H54 (cell line): Measurements from ENCODE around the gene TGFBRAP1.

Experiments used
- DNase-seq: peaks from one replicate; pipeline ENCODE4 v3.0.0; 2011; ENCODE audit warnings: low spot score, mixed read lengths; ENCODE audit not compliant: insufficient read length
- FAIRE-seq: peaks from 3 replicates; lab custom pipeline; 2011; peaks lifted over from hg19 to GRCh38; lab: Jason Lieb, UNC
- POLR2A ChIP-seq: IDR thresholded peaks from 2 replicates; pipeline ENCODE4 v1.6.1; 2011; ENCODE audit warnings: low read depth, mild to moderate bottlenecking, low read length

The TGFBRAP1 gene

DNA sequence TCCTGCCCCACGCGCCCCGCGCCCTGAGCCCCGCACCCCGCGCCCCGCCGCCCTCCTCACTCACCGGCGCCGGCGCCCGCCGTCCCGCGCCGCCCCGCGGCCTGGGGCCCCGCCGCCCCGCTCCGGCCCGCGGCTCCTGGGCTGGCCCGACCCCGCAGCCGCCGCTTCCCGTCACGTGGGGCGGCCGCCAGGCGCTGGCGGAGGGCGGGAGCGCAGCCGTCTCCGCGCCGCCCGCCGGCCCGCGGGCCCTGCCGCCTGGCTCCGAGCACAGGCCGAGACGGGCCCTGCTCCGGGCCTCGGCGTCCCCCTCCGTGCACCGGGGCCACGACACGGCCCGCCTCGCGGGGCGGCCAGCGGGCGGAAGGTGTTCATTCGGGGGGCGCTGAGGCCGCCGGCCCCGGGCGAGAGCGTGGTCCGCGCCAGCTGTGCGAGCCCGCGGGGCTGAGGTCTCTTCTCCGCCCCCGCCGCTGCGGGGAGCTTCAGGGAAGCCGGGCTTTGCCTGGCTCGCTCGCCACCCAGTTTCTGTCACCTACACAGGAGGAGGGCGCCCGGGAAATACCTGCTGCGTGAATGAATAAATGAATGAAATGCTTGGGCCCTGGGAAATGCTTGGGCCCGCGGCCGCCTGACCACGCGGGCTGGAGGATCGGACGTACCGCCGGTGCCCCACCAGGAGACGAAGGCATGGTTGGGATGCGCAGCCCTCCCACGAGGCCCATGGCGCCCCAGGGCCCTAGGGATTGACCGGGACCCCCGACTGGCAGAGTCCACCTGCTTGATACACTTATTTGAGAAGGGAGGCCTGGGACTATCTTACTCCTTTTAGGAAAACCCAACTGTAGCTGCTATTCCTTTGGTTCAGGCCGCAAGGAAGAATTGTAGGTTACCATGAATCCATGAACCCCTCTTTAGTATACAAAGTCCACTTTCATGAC, at the start of gene TGFBRAP1:
TGFBRAP1 (minus strand) TSS at position 175 of the 935 bp plus-strand sequence. CDS start 21,434 bp downstream, outside the sequence.
- TF ChIP-seq POLR2A = peak; percentile 73
- DNase-seq = peak; percentile 61
- FAIRE-seq = no peak

GRCh38 chr2:105378921-105379383, 49.4 kb upstream of the TGFBRAP1 start:
- FAIRE-seq (no peak), DNase-seq (no peak)
- no peak for TF ChIP-seq POLR2A

- TF ChIP-seq POLR2A = no peak
- FAIRE-seq (no peak), DNase-seq (no peak)
Measured at GRCh38 chr2:105378276-105378840, 48.8 kb upstream of the TGFBRAP1 start.

DNA sequence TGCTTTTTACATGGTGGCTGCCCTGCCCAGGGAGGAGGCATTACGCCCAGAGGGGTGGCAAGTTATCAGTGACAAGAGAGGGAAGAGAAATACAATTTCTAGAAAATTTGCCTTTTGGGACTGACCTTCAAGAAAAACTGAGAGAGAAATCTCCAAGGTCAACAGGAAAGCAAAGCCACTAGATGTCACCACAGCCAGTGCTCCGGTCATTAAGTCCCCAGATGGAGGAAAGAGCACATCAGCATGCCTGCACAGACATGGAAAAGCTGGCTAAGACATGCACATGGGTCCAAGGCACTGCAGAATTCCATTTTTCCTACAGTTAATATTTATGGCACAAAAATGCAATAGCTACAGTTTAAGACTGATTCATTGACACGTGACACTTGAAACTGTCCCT, 48.3 kb upstream of the TGFBRAP1 start:
- FAIRE-seq = no peak
- DNase-seq = no peak

DNA sequence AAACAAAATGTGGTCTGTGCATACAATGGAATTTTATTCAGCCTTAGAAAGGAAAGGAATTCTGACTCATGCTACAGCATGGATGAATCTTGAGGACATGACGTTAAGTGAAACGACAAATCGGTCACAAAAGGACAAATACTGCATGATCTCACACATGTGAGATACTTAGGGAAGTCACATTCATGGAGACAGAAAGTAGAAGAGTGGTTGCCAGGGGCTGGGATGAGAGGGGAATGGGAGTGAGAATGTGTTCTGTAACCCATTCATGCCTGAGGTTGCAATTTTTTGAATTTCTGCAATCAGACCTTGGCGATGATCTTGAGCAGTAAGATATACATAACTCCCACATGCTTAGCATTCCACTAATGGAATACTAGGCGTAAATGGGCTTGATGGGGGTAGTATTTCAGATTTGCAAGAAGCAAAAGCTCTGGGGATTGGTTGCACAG, 47.3 kb upstream of the TGFBRAP1 start:
- no peak for TF ChIP-seq POLR2A
- FAIRE-seq (peak; percentile 60), DNase-seq (no peak)

More for the DNA sequence above, 48.3 kb upstream of the TGFBRAP1 start:
- no peak for TF ChIP-seq POLR2A

GRCh38 chr2:105376010-105376409, 46.5 kb upstream of the TGFBRAP1 start:
- FAIRE-seq (no peak), DNase-seq (no peak)
- TF ChIP-seq POLR2A = no peak

DNA sequence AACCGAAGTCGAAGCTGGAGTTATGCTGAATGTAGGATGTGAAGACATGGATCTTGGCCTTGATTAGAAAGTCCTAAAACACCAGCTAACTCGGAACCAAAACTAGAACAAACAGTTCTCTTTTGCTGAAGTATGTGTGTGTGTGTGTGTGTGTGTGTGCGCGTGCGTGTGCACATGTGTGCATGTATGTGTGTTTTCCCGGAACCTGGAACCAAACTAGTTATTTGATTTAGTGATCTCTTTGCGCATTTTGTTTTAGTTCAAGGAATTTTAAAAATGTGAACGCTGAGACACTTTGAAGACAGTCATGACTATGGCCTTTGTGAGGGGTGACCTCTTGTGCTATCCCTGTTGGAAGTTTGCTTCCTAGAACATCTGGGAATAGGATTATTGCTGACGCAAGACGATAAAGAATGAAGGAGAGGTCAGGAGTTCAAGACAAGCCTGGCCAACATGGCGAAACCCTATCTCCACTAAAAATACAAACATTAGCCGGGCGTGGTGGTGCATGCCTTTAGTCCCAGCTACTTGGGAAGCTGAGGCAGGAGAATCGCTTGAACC, 45.5 kb upstream of the TGFBRAP1 start:
- no peak for TF ChIP-seq POLR2A
- FAIRE-seq = no peak
- no peak for DNase-seq

GRCh38 chr2:105373895-105374401, 44.4 kb upstream of the TGFBRAP1 start:
- FAIRE-seq (no peak), DNase-seq (no peak)
- TF ChIP-seq POLR2A = no peak

DNA sequence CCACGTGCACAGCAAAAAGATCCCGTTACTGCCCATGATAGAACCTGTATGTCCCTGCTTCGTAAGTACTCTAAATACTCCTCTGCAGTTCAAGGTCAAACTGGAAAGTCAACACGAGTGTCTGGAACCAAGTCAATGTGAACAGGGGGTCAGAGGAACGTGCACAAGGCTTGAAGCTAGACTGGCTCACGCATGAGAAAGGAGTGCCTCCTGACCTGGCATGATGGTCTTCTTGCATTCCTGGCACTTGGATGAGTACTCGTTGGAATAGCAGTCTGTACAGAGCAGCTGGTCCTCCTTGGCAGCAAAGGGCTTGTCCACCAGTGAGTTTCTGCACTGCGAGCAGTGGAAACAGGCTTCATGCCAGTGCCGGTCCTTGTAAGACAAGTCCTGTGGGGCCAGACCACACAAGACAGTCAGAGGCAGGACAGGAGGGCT, 43.8 kb upstream of the TGFBRAP1 start:
- no peak for TF ChIP-seq POLR2A
- no peak for FAIRE-seq
- DNase-seq = no peak

DNA sequence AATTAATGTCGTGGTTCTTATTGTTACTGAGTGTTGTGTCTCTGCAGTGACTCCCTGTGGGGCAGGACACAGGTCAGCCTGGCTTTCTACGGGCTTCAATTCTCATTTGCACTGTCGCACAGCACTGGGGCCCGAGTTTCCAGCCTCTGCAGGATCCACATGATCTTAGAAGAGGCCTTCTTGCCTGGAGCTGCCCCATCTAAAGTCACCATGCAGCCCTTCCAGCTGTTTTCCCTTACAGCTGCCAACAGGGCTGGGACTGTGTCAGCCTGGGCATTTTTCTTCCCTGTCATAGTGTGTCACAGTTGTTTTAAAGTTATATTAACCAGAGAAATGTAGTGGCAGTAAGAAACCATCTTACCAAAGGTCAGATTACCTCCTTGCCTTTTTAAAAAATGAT, 42.3 kb upstream of the TGFBRAP1 start:
- no peak for TF ChIP-seq POLR2A
- no peak for FAIRE-seq
- DNase-seq = no peak

GRCh38 chr2:105371156-105371555, 41.6 kb upstream of the TGFBRAP1 start:
- no peak for TF ChIP-seq POLR2A
- FAIRE-seq = no peak

GRCh38 chr2:105369777-105370690, 40.5 kb upstream of the TGFBRAP1 start:
- TF ChIP-seq POLR2A = no peak
- no peak for FAIRE-seq
- DNase-seq = no peak

More at GRCh38 chr2:105371156-105371555, 41.6 kb upstream of the TGFBRAP1 start:
- DNase-seq = no peak
